ENCODE data around the gene GALNTL6.

Gene GALNTL6

DNA sequence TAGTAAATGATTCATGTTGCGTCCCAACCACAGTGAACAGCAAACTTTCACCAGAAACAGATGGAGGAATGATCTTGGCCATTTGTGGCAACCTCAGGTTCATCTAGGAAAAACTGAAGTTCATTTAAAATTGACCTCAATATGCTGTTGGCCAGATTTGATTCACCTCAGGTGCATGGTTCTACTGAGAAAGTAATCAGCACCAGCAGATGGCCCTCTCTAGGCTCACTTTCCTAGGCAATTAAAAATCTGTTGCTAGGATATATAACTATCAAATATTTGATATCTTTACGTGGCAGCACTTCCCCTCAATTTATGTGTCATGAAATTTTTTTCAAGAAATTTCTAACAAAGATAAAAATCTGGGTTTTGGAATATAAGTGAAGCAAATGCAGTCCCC lies 344.7 kb downstream of the GALNTL6 start:
- no peak for DNase-seq (ENCODE audit: low read depth)
- no peak overlapping the region for H3K4me3 ChIP-seq (ENCODE audit: low read length)
- TF ChIP-seq, protein P1, sequence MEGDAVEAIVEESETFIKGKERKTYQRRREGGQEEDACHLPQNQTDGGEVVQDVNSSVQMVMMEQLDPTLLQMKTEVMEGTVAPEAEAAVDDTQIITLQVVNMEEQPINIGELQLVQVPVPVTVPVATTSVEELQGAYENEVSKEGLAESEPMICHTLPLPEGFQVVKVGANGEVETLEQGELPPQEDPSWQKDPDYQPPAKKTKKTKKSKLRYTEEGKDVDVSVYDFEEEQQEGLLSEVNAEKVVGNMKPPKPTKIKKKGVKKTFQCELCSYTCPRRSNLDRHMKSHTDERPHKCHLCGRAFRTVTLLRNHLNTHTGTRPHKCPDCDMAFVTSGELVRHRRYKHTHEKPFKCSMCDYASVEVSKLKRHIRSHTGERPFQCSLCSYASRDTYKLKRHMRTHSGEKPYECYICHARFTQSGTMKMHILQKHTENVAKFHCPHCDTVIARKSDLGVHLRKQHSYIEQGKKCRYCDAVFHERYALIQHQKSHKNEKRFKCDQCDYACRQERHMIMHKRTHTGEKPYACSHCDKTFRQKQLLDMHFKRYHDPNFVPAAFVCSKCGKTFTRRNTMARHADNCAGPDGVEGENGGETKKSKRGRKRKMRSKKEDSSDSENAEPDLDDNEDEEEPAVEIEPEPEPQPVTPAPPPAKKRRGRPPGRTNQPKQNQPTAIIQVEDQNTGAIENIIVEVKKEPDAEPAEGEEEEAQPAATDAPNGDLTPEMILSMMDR (conservative IDR thresholded peaks at IDR 0.05; ENCODE audit: low read depth, low read length), result no peak

DNA sequence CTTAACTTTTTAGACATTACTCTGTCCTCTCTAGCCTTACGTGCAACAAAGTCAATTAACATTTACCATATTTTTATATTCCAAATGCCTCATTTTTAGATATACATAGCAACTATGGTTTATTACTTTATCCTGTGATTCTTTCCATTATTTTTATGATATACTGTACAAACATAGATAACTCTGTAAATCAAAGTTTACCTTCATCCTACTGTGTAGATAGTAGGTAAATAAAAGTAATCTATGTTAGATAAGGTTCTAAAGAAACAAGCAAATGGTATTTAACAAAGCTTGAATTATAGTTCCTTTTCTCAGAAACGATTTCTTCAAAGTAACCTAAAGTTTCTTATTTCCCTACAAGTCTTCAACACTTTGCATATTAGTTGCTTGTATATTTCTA lies 350.0 kb downstream of the GALNTL6 start:
- H3K4me3 ChIP-seq (ENCODE audit: low read length), result no peak overlapping the region
- no peak for DNase-seq (ENCODE audit: low read depth)
- TF ChIP-seq, protein P1 (conservative IDR thresholded peaks at IDR 0.05; ENCODE audit: low read depth, low read length), result no peak

DNA sequence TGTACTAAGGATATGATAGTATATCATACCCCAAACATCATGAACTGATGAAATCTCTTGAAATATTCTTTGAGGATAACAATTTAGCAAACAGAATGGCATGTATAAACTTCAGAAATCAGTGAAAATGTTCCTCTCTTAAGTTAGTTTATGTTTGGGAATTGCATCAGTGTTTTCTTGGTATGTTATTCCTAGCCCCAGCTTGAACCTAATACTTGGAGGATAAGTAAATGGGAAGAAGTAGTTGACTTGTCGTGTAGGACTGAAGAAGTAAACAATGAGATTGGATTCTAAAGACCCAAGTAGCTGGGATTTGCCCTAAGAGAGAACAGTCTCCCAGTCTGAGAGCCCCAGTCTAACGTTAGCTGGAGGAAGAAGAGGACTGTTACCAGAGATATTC lies 355.7 kb downstream of the GALNTL6 start:
- no peak for DNase-seq (ENCODE audit: low read depth)
- TF ChIP-seq, protein P1 (conservative IDR thresholded peaks at IDR 0.05; ENCODE audit: low read depth, low read length), result no peak

DNA sequence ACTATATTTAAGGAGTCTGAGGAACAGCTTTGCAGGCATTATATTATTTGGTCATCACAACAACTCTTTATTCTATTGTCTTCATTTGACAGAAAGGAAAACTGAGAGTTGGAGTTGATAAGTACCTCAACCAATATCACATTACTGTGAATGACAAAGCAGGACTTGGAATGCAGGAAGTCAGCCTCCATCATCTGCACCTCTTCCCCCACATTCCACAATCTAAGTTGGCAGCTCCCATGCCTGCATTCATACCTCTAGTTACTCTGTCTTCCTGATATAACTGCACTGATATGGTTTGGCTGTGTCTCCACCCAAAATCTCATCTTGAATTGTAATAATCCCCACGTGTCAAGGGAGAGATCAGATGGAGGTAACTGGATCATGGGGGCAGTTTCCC lies 356.7 kb downstream of the GALNTL6 start:
- H3K4me3 ChIP-seq (ENCODE audit: low read length), result no peak overlapping the region
- DNase-seq (ENCODE audit: low read depth), result no peak
- TF ChIP-seq, protein P1 (conservative IDR thresholded peaks at IDR 0.05; ENCODE audit: low read depth, low read length), result no peak

More for the DNA sequence above, 355.7 kb downstream of the GALNTL6 start:
- H3K4me3 ChIP-seq (ENCODE audit: low read length), result no peak overlapping the region

DNA sequence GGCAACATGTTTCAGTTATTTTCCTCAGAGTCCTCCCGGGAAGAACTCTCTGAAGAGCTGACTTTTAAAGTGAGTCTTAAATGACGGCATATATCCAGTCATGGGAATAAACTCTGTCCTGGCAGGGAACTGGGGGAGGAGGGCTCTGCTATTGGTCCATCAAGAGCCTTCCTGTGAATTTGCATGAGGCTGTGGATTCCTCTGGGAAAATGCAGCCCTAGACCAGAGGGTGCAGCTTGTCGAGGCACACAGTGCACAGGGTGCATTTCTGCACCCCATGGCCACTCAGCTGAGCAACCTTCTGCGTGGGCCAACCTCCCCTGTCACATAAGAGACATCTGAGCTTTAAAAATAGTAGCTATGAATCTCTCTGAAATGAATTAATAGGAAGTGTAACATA lies 360.0 kb downstream of the GALNTL6 start:
- H3K4me3 ChIP-seq (ENCODE audit: low read length), result no peak overlapping the region
- DNase-seq (ENCODE audit: low read depth), result no peak
- TF ChIP-seq, protein P1 (conservative IDR thresholded peaks at IDR 0.05; ENCODE audit: low read depth, low read length), result no peak

DNA sequence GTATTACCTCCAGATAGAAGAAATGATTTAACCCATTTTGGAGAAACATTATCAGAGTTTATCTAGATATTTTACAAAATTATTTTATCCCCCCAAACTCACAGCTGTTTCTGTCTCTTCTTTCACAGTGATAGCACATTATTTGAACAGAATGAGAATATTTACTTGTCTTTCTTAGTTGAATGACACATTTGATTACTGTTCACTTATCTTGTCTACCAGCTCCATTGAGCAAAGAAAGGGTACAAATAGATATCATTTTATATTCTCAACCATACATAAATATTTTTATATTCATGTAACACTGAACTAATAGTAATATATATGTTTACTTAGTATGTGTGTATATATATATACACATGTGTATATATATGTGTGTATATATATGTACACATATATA lies 364.2 kb downstream of the GALNTL6 start:
- no peak overlapping the region for H3K4me3 ChIP-seq (ENCODE audit: low read length)
- no peak for DNase-seq (ENCODE audit: low read depth)
- TF ChIP-seq, protein P1 (conservative IDR thresholded peaks at IDR 0.05; ENCODE audit: low read depth, low read length), result no peak

DNA sequence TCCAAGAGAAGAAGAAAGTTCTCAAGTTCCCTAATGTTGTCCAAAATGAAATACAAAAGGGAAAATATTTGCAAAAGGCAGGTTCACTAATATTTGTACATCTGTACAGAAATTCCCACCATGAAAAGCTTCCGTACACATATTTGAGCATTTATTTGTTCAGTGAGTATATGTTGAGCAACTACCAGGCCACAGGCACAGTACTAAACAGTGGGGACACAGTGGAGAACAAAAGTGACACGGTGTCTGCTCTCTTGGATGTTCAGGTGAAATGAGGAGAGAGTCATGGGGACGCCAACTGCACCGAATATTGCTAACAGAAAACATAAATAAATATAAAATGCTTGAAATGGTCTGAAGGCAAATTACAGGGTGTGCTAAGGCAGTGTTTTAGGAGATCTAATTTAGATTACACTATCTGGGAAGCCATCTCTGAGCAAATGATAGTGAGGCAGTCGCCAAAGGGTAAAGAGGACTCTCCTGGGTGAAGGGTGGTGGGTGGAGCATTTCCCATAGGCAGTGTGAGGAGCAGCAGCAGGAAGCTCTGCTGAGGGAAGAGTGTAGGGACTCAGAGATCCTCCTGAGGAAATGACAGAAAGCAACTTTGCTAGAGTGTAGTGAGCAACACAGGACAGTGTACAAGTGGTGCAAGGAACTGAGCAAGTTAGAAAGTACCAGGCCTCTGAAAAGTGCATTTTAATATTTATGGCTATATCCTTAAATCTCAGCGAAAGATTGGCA lies 375.2 kb downstream of the GALNTL6 start:
- no peak for DNase-seq (ENCODE audit: low read depth)
- no peak overlapping the region for H3K4me3 ChIP-seq (ENCODE audit: low read length)
- TF ChIP-seq, protein P1 (conservative IDR thresholded peaks at IDR 0.05; ENCODE audit: low read depth, low read length), result no peak
